AG04450 (cell line): Measurements from ENCODE around the gene SLC44A2. TPM values are rescaled to one million over a fixed set of nuclear protein-coding genes. Genes with fewer than 3 reads are reported as not detected.

ENCODE experiments used
- CTCF ChIA-PET: fragments of 300-600, 350-600 bp; formaldehyde crosslinking; extraction: SDS; loops from one replicate; lab custom pipeline; 2022; ENCODE audit warnings: antibody characterized with exemption, inconsistent platforms; lab: Charles Lee
- POLR2A ChIA-PET: fragments of 350-600 bp; formaldehyde crosslinking; extraction: SDS; loops from one replicate; lab custom pipeline; 2021; ENCODE audit warnings: antibody characterized with exemption, inconsistent platforms; lab: Yijun Ruan, JAX
- DNase-seq: peaks from one replicate; pipeline ENCODE4 v3.0.0-alpha.2; 2011; ENCODE audit warnings: low read depth, low spot score
- H3K27ac ChIP-seq: one replicate; pipeline ENCODE4 v1.5.1; 2012; ENCODE audit warnings: low read depth, low read length, control low read depth
- H3K27me3 ChIP-seq: one replicate; pipeline ENCODE4 v1.6.0; 2012; ENCODE audit warnings: low read length; ENCODE audit not compliant: control insufficient read depth, insufficient read depth
- H3K4me3 ChIP-seq: 2 replicates; pipeline ENCODE4 v1.5.1; 2011; ENCODE audit warnings: mild to moderate bottlenecking, low read depth, low read length, control low read depth
- H3K9me3 ChIP-seq: 2 replicates; pipeline ENCODE4 v1.5.1; 2012; ENCODE audit warnings: low read length; ENCODE audit not compliant: control insufficient read depth, insufficient read depth
- CTCF ChIP-seq: IDR thresholded peaks from 2 replicates; pipeline ENCODE4 v1.5.1; 2011; ENCODE audit warnings: low read depth, low read length, control low read depth, inconsistent platforms
- polyA plus RNA-seq: library from polyadenylated mRNA; depleted of rRNA; stranded (reverse); fragments of >200 nt; gene quantifications from 2 replicates; pipeline ENCODE4 v1.2.3, GENCODE V29; 2011

SLC44A2 gene
- polyA plus RNA-seq, 1 experiment: 80.5 TPM

GRCh38 chr19:10677751-10678150, 52.4 kb downstream of the SLC44A2 start:
- DNase-seq: no peak
- no peaks in the 10 kb centered on the region for H3K9me3 ChIP-seq
- ChIA-PET CTCF (no interaction called here), POLR2A (no interaction called here)
- no peaks in the 10 kb centered on the region for H3K27me3 ChIP-seq
- no peak overlapping the region for H3K27ac ChIP-seq
- no peak for TF ChIP-seq CTCF
- H3K4me3 ChIP-seq: no peak overlapping the region

DNA sequence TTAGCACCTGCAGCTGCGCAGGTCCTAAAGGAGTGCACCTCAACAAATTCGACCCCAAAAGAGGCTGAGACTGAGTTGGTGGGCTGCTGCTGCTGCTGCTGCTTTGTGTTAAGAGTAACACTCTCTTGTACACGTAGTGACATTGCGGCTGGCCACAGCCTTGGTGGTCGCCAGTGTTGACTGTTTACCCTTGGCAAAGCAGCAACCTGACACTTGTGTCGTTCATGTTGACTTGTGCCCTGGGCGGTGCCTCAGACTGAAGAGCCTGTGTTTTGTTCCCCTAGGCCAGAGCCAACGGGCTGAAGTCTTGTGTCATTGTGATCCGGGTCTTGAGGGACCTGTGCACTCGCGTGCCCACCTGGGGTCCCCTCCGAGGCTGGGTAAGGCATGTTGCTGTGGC, 53.5 kb downstream of the SLC44A2 start:
- Histone ChIP-seq H3K27ac (no peak overlapping the region), H3K4me3 (no peak overlapping the region), H3K9me3 (no peaks in the 10 kb centered on the region), H3K27me3 (no peaks in the 10 kb centered on the region)
- TF ChIP-seq CTCF: no peak
- ChIA-PET CTCF (no interaction called here), POLR2A (interaction anchor here (0.5 kb wide), 1 partner anchor 604 kb away, joined by 4 read pairs; no protein-coding TSS in a partner anchor)
- no peak for DNase-seq

DNA sequence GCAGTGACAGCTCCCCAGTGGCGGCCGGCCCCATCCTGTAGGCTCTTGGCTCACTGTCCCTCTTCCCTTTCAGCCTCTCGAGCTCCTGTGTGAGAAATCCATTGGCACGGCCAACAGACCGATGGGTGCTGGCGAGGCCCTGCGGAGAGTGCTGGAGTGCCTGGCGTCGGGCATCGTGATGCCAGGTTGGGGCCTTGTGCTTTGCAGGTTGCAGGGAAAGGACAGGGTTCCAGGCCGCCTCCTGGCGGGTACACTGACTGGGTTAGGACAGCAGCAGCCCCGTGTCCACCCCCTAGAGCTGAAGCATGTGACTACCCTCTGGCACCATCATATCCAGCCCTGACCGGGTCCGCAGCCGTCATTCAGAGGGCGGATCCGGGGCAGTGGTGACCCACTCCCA, 54.4 kb downstream of the SLC44A2 start:
- H3K9me3 ChIP-seq: no peaks in the 10 kb centered on the region
- POLR2A ChIA-PET: no interaction called here
- TF ChIP-seq CTCF: no peak
- no peak overlapping the region for H3K27ac ChIP-seq
- CTCF ChIA-PET: no interaction called here
- no peak overlapping the region for H3K4me3 ChIP-seq
- H3K27me3 ChIP-seq: no peaks in the 10 kb centered on the region
- DNase-seq: no peak

DNA sequence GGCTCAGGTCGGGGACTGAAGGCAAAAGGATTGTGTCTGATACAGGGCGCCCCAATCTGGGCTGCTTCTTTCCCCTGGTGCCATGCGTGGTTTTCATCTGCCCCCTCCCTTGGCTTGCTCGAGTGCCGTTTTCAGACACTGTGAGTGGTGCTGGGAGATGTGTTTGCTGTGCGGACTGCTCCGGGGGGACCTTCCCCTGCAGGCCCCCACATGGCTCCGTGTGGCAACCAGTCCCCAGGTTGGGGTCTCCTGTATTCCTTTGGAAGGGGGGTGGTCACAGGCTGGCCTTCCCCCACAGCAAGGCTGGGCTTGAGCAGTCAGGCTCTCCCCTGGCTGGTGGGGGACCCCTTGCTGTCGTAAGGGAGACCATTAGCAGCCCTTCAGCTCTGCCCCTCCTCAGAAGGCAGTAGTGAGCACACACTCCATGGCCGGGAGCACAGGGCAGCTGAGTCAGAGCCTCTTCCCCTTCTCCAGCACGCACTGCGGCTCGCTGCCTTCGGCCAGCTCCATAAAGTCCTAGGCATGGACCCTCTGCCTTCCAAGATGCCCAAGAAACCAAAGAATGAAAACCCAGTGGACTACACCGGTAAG, 55.3 kb downstream of the SLC44A2 start:
- H3K9me3 ChIP-seq: no peaks in the 10 kb centered on the region
- H3K27me3 ChIP-seq: no peaks in the 10 kb centered on the region
- TF ChIP-seq CTCF: no peak
- ChIA-PET CTCF (interaction anchor here (3.1 kb wide), 1 partner anchor 20 kb away, joined by 16 read pairs; the partner anchor contains the start of gene QTRT1), POLR2A (no interaction called here)
- no peak overlapping the region for H3K27ac ChIP-seq
- no peak for DNase-seq
- H3K4me3 ChIP-seq: no peak overlapping the region

DNA sequence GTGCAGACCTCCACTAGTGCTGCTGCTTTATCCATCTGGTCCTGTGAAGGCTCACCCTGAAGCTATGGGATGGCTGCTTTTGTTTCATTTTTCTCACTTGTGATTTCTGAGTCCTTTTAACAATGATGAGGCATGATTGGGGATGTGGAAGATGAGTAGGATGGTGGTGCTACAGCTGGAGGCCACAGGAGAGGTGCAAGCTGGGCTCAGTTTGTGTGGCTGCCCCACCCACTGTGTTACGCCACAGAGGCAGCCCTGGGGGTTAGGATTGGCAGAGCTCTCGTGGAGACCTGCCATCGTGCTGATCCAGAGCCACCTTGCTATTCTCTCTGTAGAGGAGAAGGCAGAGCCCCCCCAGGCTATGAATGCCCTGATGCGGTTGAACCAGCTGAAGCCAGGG, 56.3 kb downstream of the SLC44A2 start:
- Histone ChIP-seq H3K27ac (no peak overlapping the region), H3K27me3 (no peaks in the 10 kb centered on the region), H3K9me3 (no peaks in the 10 kb centered on the region), H3K4me3 (no peak overlapping the region)
- CTCF ChIA-PET: interaction anchor here (0.6 to 3.1 kb wide), 2 partner anchors 11 to 19 kb away, joined by 3 to 16 read pairs; partner anchors contain the start of gene QTRT1
- TF ChIP-seq CTCF: no peak
- DNase-seq: no peak
- POLR2A ChIA-PET: no interaction called here
